Right lobe of liver (tissue), 6 donors: ENCODE measurements around the gene TMEM140. TPM values are rescaled to one million over a fixed set of nuclear protein-coding genes. Genes with fewer than 3 reads are reported as not detected.

Experiments
- ATAC-seq, 4 donors: fragments of 200-7000 bp; cut with Tn5 transposase; one replicate each; pipeline ENCODE4 v1.9.1; 2020; ENCODE audit warnings: mild to moderate bottlenecking in 4 of 4, moderate library complexity in 4 of 4
- DNase-seq, 3 donors: peaks; one replicate each; pipeline ENCODE4 v3.0.0-alpha.2; 2020
- H3K27ac ChIP-seq, 3 donors: fragments of 200-600 bp; one replicate each; pipeline ENCODE4 v1.8.0; 2022
- H3K27me3 ChIP-seq, 2 donors: fragments of 200-600 bp; one replicate each; pipeline ENCODE4 v1.8.0; 2022
- H3K36me3 ChIP-seq, 4 donors: fragments of 200-600 bp; sonication (generic) in 1 of 4; one replicate each; pipeline versions ENCODE4 v1.5.1 to v1.8.0; 2017 to 2022; ENCODE audit warnings: control low read depth in 1 of 4
- H3K4me1 ChIP-seq, 4 donors: fragments of 200-600 bp; sonication (generic) in 1 of 4; one replicate each; pipeline versions ENCODE4 v1.5.1 to v1.8.0; 2017 to 2022; ENCODE audit warnings: control low read depth in 1 of 4
- H3K4me3 ChIP-seq, 3 donors: fragments of 200-600 bp; one replicate each; pipeline ENCODE4 v1.8.0; 2022
- H3K9me3 ChIP-seq, 4 donors: fragments of 200-600 bp; sonication (generic) in 1 of 4; one replicate each; pipeline versions ENCODE4 v1.5.1 to v1.8.0; 2017 to 2022; ENCODE audit warnings: control low read depth in 1 of 4
- CTCF ChIP-seq, 4 donors: fragments of 200-600 bp in 3 of 4; fragments of 450-650 bp in 1 of 4; IDR thresholded peaks; one replicate each; pipeline versions ENCODE4 v1.5.1 to v1.8.0; 2016 to 2022; ENCODE audit warnings: antibody characterized with exemption in 4 of 4, mild to moderate bottlenecking in 2 of 4
- POLR2A ChIP-seq: fragments of 450-650 bp; IDR thresholded peaks from one replicate; pipeline ENCODE4 v1.6.1; 2017; ENCODE audit warnings: antibody characterized with exemption, mild to moderate bottlenecking
- WGBS: methylation state at CpG from one replicate; pipeline ENCODE4 v1.1.6; 2018; ENCODE audit warnings: low coverage, low lambda C conversion rate; ENCODE audit not compliant: insufficient coverage; ENCODE audit errors: missing lambda C conversion rate; 5-methylcytosine and 5-hydroxymethylcytosine counted together
- intact Hi-C, 2 donors: fragments of 100-400 bp; cut with DNase I; formaldehyde crosslinking; loops; one replicate each; pipeline versions ENCODE4 v1.11.2 to v1.14.1; 2022
- microRNA-seq, 2 donors: library from miRNA; unstranded; fragments of <30 nt; microRNA quantifications; one replicate each; pipeline ENCODE4, GENCODE V29; 2019 to 2020
- small RNA-seq, 2 experiments: library from RNA; depleted of rRNA; stranded (forward); fragments of <200 nt; gene quantifications; one replicate each; pipeline ENCODE3, GENCODE V24; 2016
- total RNA-seq, 6 experiments: library from RNA; depleted of rRNA in 2 of 6; stranded (reverse); fragments of >200 nt in 2 of 6; fragmentation: NEBNext Ultra II Directional in 3 of 6; extraction: Animal tissue kit (Norgen Biotek cat#: 25700) in 3 of 6; gene quantifications; one replicate each; pipeline versions ENCODE4 v1.1.0 to v1.2.4, GENCODE V29; 2016 to 2023
- donor health status: DM: no; HTN: yes; CAD: no.
- donor health status: DM: no; HTN: no; CAD: no.
- donor health status: DM: no; HTN: no; CAD: no.
- donor health status: DM: no; HTN: yes; CAD: no.
- donor health status: DM: no; HTN: yes; CAD: no.

Gene TMEM140
- total RNA-seq, 6 experiments from 2014 or later, result 31.2 to 58.9 (median 37.4) TPM

- intact Hi-C loops, result no loop called here
- Histone ChIP-seq H3K4me3 (no peak overlapping the region), H3K9me3 (no peaks in the 10 kb centered on the region), H3K36me3 (no peaks in the 10 kb centered on the region), H3K27ac (peak overlapping the region in 2 of 3 donors; percentile 28 to 49), H3K4me1 (peaks cover 0 to 25% (median 4%) of the 10 kb centered on the region in 4 donors), H3K27me3 (no peaks in the 10 kb centered on the region)
- DNase-seq (no peak), ATAC-seq (no peak)
- 78% methylated on average over 3 of the region's 3 CpGs for WGBS
- TF ChIP-seq CTCF (IDR thresholded peaks at IDR 0.05) (no peak), POLR2A (no peak)
Measured at GRCh38 chr7:135215698-135216097, 67.8 kb downstream of the TMEM140 start.

Small RNA genes lying within 50 kb of the gene (microRNA-seq; reads per million reads assigned to microRNA genes)
- gene MIR6509, result 0.29 to 0.64 reads per million in 2 donors

Small RNA genes lying within 50 kb of the gene (small RNA-seq; reads per million reads assigned to genes)
- gene MIR6509, result 0 to 0.13 reads per million in 2 experiments

Other genes with a start within 250 kb of the TMEM140 start
- 1 to 10 TPM; 1.2 to 3.5 (median 2.2) TPM for gene AGBL3, start 161.6 kb upstream of the TMEM140 start, total RNA-seq
- gene CYREN, start 22.6 kb downstream of the TMEM140 start, total RNA-seq, result 10 to 100 TPM; 11.5 to 17.1 (median 15.0) TPM
- gene WDR91, start 63.5 kb downstream of the TMEM140 start, total RNA-seq, result 10 to 100 TPM in 1 of 6 experiments, 1 to 10 TPM in 5; 6.0 to 11.5 (median 8.6) TPM
- not detected for gene STRA8, start 85.8 kb downstream of the TMEM140 start, total RNA-seq